SJCRH30 (cell line): ENCODE measurements around the gene CD34. TPM values are rescaled to one million over a fixed set of nuclear protein-coding genes. Genes with fewer than 3 reads are reported as not detected.

Experiments
- DNase-seq, 2 experiments: peaks; one replicate each; pipeline ENCODE4 v3.0.0-alpha.2; 2015 to 2020
- H3K27ac ChIP-seq: fragments of 250-450 bp; sonication (Bioruptor Pico); 2 replicates; pipeline ENCODE4 v1.5.1; 2020; ENCODE audit warnings: mild to moderate bottlenecking, moderate library complexity
- H3K27me3 ChIP-seq: fragments of 250-450 bp; sonication (Bioruptor Pico); 2 replicates; pipeline ENCODE4 v1.5.1; 2020; ENCODE audit warnings: mild to moderate bottlenecking, moderate library complexity
- H3K36me3 ChIP-seq: fragments of 250-450 bp; sonication (Bioruptor Pico); 2 replicates; pipeline ENCODE4 v1.5.1; 2020; ENCODE audit warnings: mild to moderate bottlenecking, moderate library complexity
- H3K4me1 ChIP-seq: fragments of 250-450 bp; sonication (Bioruptor Pico); 2 replicates; pipeline ENCODE4 v1.5.1; 2020; ENCODE audit warnings: mild to moderate bottlenecking, moderate library complexity
- H3K4me3 ChIP-seq: fragments of 250-450 bp; sonication (Bioruptor Pico); 2 replicates; pipeline ENCODE4 v1.5.1; 2020; ENCODE audit warnings: mild to moderate bottlenecking, moderate library complexity
- H3K9me3 ChIP-seq: fragments of 250-450 bp; sonication (Bioruptor Pico); replicated peaks from 2 replicates; pipeline ENCODE4 v1.5.1; 2020; ENCODE audit warnings: mild to moderate bottlenecking, moderate library complexity
- total RNA-seq: library from RNA; depleted of rRNA; stranded (reverse); fragments of >200 nt; shearing (Covaris generic); gene quantifications from 2 replicates; pipeline ENCODE4 v1.2.3, GENCODE V29; 2014

The CD34 gene
- total RNA-seq, 1 experiment from 2014 or later = 0.36 TPM

DNA sequence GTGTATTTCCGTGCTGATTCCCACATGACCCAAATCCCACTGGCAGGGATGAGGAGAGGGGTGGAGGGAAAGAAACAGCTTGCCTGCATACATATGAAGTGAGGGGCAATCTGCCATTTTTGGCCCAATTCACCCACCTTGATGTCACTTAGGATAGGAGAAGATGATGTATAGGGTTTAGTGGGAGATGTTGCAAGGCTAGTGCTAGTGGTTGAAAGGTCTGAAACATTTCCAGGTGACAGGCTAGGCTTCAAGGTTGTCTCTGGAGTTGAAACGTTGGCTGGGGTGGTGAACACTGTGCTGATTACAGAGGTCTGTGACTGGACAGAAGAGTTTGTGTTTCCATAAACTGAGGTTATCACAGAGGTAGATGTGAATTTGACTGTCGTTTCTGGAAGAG, 12.1 kb downstream of the CD34 start:
- Histone ChIP-seq H3K27me3 (no peaks in the 10 kb centered on the region), H3K27ac (no peak overlapping the region), H3K36me3 (no peaks in the 10 kb centered on the region), H3K4me3 (no peak overlapping the region), H3K9me3 (no peaks in the 10 kb centered on the region), H3K4me1 (no peaks in the 10 kb centered on the region)
- no peak for DNase-seq

DNA sequence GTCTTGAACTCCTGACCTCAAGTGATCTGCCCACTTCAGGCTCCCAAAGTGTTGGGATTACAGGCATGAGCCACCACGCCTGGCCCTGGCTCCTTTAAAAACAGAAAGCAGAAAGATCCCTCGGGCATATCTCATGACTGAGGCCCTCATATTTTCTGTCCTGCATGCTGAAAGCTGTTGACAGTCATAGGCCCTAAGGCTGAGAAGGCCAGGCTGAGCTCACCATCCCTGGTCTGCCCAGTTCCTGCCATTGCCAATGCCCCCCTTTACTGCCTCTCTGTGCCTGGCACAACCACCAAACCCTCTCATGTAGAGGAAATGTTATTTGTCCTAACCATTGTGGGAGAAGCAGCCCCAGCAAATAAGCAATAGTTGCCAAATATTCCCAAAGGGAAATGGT, 12.7 kb downstream of the CD34 start:
- Histone ChIP-seq H3K27ac (no peak overlapping the region), H3K36me3 (no peaks in the 10 kb centered on the region), H3K9me3 (no peaks in the 10 kb centered on the region), H3K4me1 (no peaks in the 10 kb centered on the region), H3K27me3 (no peaks in the 10 kb centered on the region), H3K4me3 (no peak overlapping the region)
- no peak for DNase-seq

DNA sequence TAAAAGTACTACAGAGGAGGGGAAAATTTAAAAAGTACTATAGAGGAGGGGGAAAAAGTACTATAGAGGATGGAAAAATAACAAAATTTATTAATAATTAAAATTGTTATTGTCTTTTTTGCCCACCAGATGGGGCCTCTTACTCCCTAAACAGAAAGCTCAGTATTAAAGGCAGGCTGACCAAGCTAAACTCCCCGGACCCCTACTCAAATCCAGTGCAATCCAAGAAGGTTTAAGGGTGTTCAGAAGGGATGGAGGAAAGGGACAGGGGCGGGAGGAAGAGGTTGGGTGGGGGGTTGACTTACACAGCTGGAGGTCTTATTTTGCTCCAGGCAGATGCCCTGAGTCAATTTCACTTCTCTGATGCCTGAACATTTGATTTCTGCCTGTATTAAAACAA, 13.7 kb downstream of the CD34 start:
- H3K4me1 ChIP-seq = no peaks in the 10 kb centered on the region
- no peaks in the 10 kb centered on the region for H3K36me3 ChIP-seq
- no peak overlapping the region for H3K4me3 ChIP-seq
- H3K27me3 ChIP-seq = no peaks in the 10 kb centered on the region
- no peak overlapping the region for H3K27ac ChIP-seq
- DNase-seq = peak in 1 of 2 experiments; percentile 19
- no peaks in the 10 kb centered on the region for H3K9me3 ChIP-seq

DNA sequence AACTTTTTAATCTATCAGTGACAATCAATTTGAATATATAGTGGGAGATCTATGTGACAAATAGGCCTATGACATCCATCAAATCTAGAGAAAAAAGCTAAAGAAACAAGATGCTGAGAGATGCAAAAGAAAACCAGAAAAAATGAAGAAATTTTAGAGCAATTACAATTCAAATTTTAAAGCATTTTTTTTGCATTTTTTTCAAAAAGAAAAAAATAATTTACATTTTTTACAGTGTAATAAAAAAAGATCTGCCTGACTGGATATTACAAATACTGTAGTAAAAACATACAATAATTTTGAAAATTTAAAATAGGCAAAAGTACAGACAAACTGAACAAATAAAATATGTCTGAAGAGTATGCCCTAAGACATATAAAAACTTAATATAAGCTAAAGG, 14.4 kb downstream of the CD34 start:
- H3K4me1 ChIP-seq = no peaks in the 10 kb centered on the region
- H3K36me3 ChIP-seq = no peaks in the 10 kb centered on the region
- no peak for DNase-seq
- H3K27ac ChIP-seq = no peak overlapping the region
- no peak overlapping the region for H3K4me3 ChIP-seq
- no peaks in the 10 kb centered on the region for H3K27me3 ChIP-seq
- no peaks in the 10 kb centered on the region for H3K9me3 ChIP-seq

DNA sequence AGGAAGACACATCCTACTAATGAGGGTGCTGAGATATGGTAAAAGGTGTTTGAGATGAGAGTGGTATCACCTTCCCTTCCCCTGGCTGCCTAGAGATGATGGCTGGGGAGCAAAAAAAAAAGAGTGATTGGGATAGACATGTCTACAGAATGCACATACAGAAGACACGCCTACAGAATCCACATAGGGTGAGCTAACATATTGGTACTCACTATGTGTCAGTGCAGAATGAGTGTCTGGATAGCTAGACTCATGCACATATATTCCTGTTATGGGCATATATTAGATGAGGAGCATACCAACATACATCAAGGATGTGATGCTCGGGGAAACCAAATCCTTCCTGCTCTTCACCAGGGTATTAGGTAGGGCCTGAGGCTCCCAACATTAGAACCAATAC, 16.2 kb downstream of the CD34 start:
- Histone ChIP-seq H3K27me3 (no peaks in the 10 kb centered on the region), H3K36me3 (no peaks in the 10 kb centered on the region), H3K4me1 (peaks cover 14% of the 10 kb centered on the region), H3K4me3 (no peak overlapping the region), H3K27ac (no peak overlapping the region), H3K9me3 (no peaks in the 10 kb centered on the region)
- DNase-seq = no peak

DNA sequence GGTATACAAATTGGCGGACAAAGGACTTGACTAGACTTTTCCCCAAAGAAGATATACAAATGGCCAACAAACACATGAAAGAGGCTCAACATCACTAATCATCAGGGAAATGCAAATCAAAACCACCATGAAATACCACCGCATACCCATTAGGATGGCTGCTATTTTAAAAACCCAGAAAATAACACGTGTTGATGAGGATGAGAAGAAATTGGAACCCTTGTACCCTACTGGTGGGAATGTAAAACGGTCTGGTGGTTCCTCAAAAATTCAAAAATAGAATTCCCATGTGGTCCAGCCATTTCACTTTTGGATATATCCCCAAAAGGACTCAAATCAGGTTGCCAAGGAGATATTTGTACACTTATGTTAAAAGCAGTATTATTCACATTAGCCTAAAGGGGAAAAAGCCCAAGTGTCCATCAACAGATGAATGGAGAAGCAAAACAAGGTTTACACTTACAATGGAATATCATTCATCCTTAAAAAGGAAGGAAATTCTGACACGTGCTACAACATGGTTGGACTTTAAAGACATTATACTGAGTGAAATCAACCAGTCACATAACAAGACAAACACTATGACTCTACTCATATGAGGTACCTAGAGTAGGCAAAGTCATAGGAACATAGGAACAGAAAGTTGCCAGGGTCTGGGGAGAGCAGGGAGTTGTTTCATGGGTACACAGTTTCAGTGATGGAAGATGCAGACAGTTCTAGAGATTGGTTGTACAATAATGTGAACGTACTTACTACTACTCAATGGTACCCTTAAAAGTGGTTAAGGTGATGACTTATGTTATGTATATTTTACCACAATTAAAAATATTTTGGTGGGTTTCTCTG, 17.0 kb downstream of the CD34 start:
- Histone ChIP-seq H3K27me3 (no peaks in the 10 kb centered on the region), H3K36me3 (no peaks in the 10 kb centered on the region), H3K9me3 (no peaks in the 10 kb centered on the region), H3K4me3 (no peak overlapping the region), H3K4me1 (peaks cover 22% of the 10 kb centered on the region), H3K27ac (no peak overlapping the region)
- DNase-seq = no peak

DNA sequence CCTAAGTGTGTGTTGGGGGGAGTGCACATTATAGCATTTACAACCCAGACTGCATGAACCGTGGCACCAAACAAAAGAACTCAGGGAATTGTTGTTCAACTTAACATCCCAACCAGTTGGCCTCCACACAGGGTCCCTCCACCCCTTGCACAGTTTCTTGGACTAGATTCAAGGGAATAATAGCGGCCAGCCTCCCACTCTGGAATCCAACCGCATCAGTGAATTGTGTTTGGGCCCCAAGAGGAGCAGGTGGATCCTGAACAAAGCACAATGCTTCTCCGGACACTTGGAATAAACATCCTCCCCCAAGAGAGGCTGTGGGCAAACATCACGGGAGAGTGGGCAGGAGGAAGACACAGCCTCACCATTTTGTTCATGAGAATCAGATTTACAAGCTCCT, 18.2 kb downstream of the CD34 start:
- Histone ChIP-seq H3K4me1 (peaks cover 31% of the 10 kb centered on the region), H3K36me3 (no peaks in the 10 kb centered on the region), H3K4me3 (no peak overlapping the region), H3K27me3 (no peaks in the 10 kb centered on the region), H3K27ac (no peak overlapping the region), H3K9me3 (no peaks in the 10 kb centered on the region)
- DNase-seq = peak in 1 of 2 experiments; percentile 51

DNA sequence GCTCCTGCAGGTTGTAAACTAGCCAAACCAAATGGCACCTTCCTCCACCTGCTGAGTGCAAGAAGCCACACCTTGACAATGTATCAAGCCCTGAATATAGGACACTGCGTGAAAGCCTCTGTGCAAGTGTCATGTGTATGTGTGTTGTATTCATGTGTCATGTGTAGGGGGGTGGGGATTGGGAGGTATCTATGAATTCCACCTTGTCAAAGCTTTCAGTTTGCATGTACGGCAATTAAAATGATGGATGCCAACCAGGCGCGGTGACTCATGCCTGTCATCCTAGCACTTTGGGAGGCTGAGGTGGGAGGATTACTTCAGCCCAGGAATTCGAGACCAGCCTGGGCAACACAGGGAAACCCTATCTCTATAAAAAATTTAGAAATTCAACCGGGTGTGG, 19.8 kb downstream of the CD34 start:
- no peak for DNase-seq
- Histone ChIP-seq H3K4me3 (no peak overlapping the region), H3K9me3 (no peaks in the 10 kb centered on the region), H3K27me3 (no peaks in the 10 kb centered on the region), H3K27ac (peak overlapping the region; percentile 51), H3K36me3 (no peaks in the 10 kb centered on the region), H3K4me1 (peaks cover 31% of the 10 kb centered on the region)

DNA sequence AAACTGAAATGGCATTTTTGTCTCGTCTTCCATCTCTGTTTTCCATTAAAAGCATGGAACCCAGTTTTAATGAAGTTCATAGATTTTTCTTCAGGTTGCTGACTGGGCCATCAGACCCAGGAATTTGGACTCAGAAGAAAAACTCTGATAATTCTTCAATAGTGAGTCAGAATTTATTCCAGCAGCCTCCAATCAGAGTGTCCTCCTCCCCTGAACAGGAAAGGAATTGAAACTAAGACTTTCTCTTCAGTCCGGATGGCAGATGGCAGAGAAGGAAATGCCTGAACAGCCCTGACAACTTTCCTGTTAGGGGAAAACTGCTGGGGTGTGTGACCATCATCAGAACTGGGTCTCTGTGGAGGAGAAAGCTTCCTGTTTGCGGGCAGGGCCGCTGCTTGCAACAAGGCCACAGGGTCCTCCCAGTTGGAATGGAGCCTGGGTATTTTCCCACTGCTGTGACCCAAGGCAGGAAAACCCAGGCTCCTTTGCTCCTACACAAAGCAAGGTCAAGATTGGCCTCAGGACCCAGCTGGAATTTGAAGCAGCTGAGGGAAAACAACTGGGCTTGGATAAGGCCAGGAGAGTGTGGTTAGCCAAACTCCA, 20.7 kb downstream of the CD34 start:
- Histone ChIP-seq H3K9me3 (no peaks in the 10 kb centered on the region), H3K4me3 (no peak overlapping the region), H3K27me3 (no peaks in the 10 kb centered on the region), H3K36me3 (no peaks in the 10 kb centered on the region), H3K4me1 (peaks cover 35% of the 10 kb centered on the region), H3K27ac (peak overlapping the region; percentile 51)
- peak; percentile 73 to 76 for DNase-seq

DNA sequence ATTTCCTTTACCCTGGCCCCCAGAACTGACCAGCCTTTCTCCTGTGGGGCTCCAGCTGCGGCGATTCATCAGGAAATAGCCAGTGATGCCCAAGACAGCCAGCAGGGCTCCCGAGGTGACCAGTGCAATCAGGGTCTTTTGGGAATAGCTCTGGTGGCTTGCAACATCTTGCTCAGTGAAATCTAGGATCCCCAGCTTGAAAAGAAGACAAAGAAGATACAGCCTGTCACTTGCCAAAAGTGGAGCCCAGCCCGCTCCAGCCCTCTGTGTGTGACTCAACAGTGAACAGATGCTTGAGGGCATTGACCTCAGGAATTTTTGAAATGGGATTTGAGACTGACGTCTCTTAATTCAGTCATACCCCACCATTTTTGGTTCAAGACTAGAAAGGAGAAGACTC, 22.3 kb downstream of the CD34 start:
- Histone ChIP-seq H3K27me3 (no peaks in the 10 kb centered on the region), H3K4me1 (peaks cover 36% of the 10 kb centered on the region), H3K4me3 (no peak overlapping the region), H3K27ac (peak overlapping the region; percentile 51), H3K36me3 (no peaks in the 10 kb centered on the region), H3K9me3 (no peaks in the 10 kb centered on the region)
- DNase-seq = peak; percentile 55 to 64

DNA sequence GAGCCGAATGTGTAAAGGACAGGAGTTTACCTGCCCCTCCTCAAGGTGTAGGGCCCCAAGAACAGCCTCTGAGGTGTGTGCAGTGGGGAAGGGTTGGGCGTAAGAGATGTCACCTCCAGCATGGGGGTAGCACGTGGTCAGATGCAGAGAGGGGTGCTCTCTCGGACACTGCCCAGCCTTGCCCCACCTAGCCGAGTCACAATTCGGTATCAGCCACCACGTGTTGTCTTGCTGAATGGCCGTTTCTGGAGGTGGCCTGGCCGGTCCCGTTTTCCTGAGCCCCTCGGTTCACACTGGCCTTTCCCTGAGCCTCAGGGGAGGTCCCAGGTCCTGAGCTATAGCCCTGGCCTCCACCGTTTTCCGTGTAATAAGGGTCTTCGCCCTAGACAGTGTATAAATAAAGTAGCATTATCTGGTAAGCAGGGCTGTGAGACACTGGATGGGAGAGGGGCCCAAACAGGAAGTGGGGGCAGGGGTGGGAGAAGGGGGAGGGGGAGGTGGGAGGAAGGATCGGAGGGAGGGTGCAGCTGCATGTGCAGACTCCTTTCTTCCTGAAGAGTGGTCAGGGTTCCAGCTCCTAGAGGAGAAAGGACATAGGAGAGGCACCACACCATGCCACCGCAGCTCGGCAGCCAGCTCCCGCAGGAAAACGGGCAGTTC, 23.3 kb downstream of the CD34 start:
- Histone ChIP-seq H3K4me3 (no peak overlapping the region), H3K36me3 (no peaks in the 10 kb centered on the region), H3K9me3 (no peaks in the 10 kb centered on the region), H3K4me1 (peaks cover 36% of the 10 kb centered on the region), H3K27me3 (no peaks in the 10 kb centered on the region), H3K27ac (no peak overlapping the region)
- DNase-seq = no peak

DNA sequence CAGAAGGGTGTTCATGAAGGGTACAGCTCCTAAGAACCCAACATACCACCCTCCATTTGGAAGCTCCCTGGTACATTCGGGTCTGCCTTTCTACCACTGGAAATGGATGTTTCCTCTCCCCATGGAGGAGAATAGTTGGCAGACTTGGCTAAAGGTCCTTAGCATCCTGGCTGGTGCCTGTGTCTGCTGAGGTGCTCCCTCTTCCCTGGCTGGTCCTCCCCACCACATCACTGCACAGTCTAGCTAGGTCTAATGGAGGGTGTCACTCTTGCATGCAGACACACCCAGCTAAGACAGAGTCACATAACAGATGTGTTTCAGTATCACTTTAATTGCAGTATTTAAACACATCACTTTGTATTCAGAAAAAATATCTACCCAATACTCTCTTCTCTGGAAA, 24.7 kb downstream of the CD34 start:
- H3K36me3 ChIP-seq = no peaks in the 10 kb centered on the region
- H3K4me3 ChIP-seq = no peak overlapping the region
- H3K4me1 ChIP-seq = peaks cover 36% of the 10 kb centered on the region
- no peak overlapping the region for H3K27ac ChIP-seq
- no peak for DNase-seq
- H3K9me3 ChIP-seq = no peaks in the 10 kb centered on the region
- H3K27me3 ChIP-seq = no peaks in the 10 kb centered on the region

DNA sequence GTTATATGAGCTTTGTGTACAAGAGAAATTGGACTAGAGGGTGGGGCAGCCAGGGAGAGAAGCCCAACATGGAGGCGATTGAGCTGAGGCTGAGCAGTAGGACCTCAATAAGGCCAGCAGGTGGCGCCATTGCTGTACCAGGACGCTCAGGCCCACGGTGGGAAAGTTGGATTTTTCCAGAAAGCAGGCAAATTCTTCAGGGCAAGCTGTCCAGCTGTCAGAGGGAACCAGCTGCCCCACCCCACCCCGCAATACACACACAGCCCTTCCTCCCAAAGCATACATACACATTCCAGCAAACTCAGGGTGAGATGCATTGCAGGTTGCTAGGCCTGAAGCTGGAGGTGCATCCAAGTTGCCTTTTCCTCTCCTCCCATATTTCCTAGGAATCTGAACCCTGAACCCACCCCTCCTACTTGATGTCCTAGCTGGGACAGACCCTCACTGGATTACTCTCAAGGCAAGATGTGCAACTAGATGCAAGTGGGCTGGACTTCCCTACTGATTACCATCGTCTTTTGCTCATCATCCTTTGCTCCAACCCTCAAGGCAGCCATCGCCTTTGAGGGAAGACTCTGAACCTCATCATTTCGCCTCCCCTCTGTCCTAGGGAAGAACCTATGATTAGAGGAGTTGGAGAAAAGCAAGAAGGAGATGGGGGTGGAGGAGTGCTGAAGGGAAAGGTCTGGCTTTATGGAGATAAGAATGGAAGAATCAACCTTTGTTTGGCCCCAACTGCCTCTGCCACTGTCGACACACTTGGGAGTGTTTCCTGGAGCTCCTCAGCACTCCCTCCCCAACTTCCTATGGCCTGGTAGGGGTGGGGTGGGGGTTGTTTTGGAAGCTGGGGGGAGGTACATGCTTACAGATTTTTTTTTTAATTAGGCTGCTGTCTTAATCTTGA, 25.5 kb downstream of the CD34 start:
- H3K27ac ChIP-seq = no peak overlapping the region
- no peaks in the 10 kb centered on the region for H3K9me3 ChIP-seq
- no peak overlapping the region for H3K4me3 ChIP-seq
- H3K36me3 ChIP-seq = no peaks in the 10 kb centered on the region
- no peaks in the 10 kb centered on the region for H3K27me3 ChIP-seq
- DNase-seq = peak; percentile 89 to 97
- peaks cover 28% of the 10 kb centered on the region for H3K4me1 ChIP-seq

DNA sequence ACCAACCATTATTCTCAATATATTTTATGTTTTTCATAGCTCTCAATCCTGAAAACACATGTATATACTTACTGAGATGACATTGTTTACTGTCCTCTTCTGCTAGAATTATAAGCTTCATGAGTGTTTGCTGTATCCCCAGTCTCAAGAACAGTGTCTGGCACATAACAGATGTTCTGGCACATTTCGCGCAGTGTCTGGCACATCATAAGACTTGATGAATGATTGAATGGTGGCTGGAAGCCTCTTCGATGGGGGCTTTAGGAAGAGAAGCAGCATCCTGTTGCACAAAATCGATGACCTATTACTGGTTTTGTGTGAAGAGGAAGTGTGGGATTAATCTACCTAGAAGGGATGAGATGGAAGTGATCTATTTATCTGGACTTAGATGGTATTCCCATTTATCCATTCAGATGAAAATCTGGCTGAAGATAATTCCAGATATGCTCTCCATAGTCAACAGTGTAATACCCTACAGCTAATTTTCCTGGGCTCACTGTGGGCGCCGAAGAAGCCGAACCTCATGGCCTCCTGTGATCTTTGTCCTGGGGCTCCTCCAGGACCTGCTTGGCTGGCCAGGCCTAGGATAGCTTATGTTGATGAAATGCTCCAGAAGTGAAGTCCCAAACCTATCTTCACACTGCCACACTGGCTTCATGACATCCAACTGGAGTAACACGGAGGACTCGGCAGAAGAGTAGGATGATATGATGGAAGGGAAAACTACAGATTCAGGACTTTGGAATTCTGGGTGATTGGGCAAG, 26.5 kb downstream of the CD34 start:
- no peaks in the 10 kb centered on the region for H3K36me3 ChIP-seq
- H3K4me1 ChIP-seq = peaks cover 19% of the 10 kb centered on the region
- H3K9me3 ChIP-seq = no peaks in the 10 kb centered on the region
- no peak overlapping the region for H3K27ac ChIP-seq
- no peak overlapping the region for H3K4me3 ChIP-seq
- no peaks in the 10 kb centered on the region for H3K27me3 ChIP-seq
- DNase-seq = peak in 1 of 2 experiments; percentile 14
